HCT116 (cell line): ENCODE results near the gene XKR7. TPM values are rescaled to one million over a fixed set of nuclear protein-coding genes. Genes with fewer than 3 reads are reported as not detected.

Experiments
- ATAC-seq: fragments of 200-7000 bp; cut with Tn5 transposase; 2 replicates; pipeline ENCODE4 v1.9.1; 2020; ENCODE audit warnings: mild to moderate bottlenecking, moderate library complexity
- BruUV-seq: library from RNA; stranded (reverse); fragments of 400-500 nt; replicated peaks from 2 replicates; lab custom pipeline; 2021; lab: Mats Ljungman, UMichigan
- CTCF ChIA-PET: fragments of 300-600 bp; sonication (Branson Sonifier 250); formaldehyde crosslinking; loops from one replicate; lab custom pipeline; 2021; ENCODE audit warnings: antibody characterized with exemption; lab: Charles Lee
- POLR2A ChIA-PET: fragments of 300-600, 350-600 bp; sonication (Branson Sonifier 250); formaldehyde crosslinking; loops from one replicate; lab custom pipeline; 2021; ENCODE audit warnings: antibody characterized with exemption; lab: Charles Lee
- RAD21 ChIA-PET, 2 experiments: fragments of 300-600 bp; sonication (Branson Sonifier 250); formaldehyde crosslinking; loops; one replicate each; lab custom pipeline; 2023; ENCODE audit warnings: low total read pairs in 2 of 2; ENCODE audit not compliant: uncharacterized antibody in 2 of 2, unreplicated experiment in 2 of 2, low non-redundant PET in 1 of 2; lab: Charles Lee
- DNase-seq: peaks from one replicate; pipeline ENCODE4 v3.0.0-alpha.2; 2010; ENCODE audit warnings: low read depth, low spot score
- H2AFZ ChIP-seq: fragments of 200-600 bp; shearing (Covaris generic), sonication (generic); 2 replicates; pipeline ENCODE4 v1.6.1; 2017; ENCODE audit warnings: low read depth, mixed run types, mixed read lengths, antibody characterized with exemption, low read length; ENCODE audit not compliant: poor library complexity, severe bottlenecking
- H3K27ac ChIP-seq: 2 replicates; pipeline ENCODE4 v1.5.1; 2012; ENCODE audit warnings: low read depth, low read length
- H3K27me3 ChIP-seq: fragments of 200-600 bp; sonication (generic); 2 replicates; pipeline ENCODE4 v1.6.1; 2016; ENCODE audit warnings: mixed run types, low read length, mixed read lengths; ENCODE audit not compliant: insufficient read depth
- H3K36me3 ChIP-seq, 2 experiments: fragments of 200-500 bp in 1 of 2; fragments of 200-600 bp in 1 of 2; sonication (Bioruptor generic) in 1 of 2; sonication (generic) in 1 of 2; 2 replicates each; pipeline versions ENCODE4 v1.5.1 to v1.6.1; 2014 to 2016; ENCODE audit warnings: low read length in 2 of 2, inconsistent platforms in 1 of 2, mixed read lengths in 1 of 2, mixed run types in 1 of 2; ENCODE audit not compliant: insufficient read depth in 2 of 2, control insufficient read depth in 1 of 2
- H3K4me1 ChIP-seq, 2 experiments: fragments of 200-600 bp in 1 of 2; sonication (generic) in 1 of 2; 2 replicates each; pipeline versions ENCODE4 v1.5.1 to v1.6.1; 2012 to 2017; ENCODE audit warnings: low read length in 2 of 2, inconsistent platforms in 1 of 2, mild to moderate bottlenecking in 1 of 2, mixed read lengths in 1 of 2, mixed run types in 1 of 2, moderate library complexity in 1 of 2; ENCODE audit not compliant: insufficient read depth in 2 of 2, control insufficient read depth in 1 of 2
- H3K4me2 ChIP-seq: fragments of 200-600 bp; sonication (generic); 2 replicates; pipeline ENCODE4 v1.6.1; 2017; ENCODE audit warnings: mixed run types, low read length, mixed read lengths
- H3K4me3 ChIP-seq, 2 experiments: fragments of 200-600 bp in 1 of 2; sonication (generic) in 1 of 2; replicated peaks in 1 of 2; 2 replicates each; pipeline ENCODE4 v1.5.1; 2011 to 2016; ENCODE audit warnings: low read length in 2 of 2, control low read depth in 1 of 2, low read depth in 1 of 2, mild to moderate bottlenecking in 1 of 2, mixed read lengths in 1 of 2, mixed run types in 1 of 2
- H3K79me2 ChIP-seq: fragments of 200-600 bp; sonication (generic); 2 replicates; pipeline ENCODE4 v1.6.1; 2017; ENCODE audit warnings: mild to moderate bottlenecking, mixed run types, low read length, moderate library complexity, mixed read lengths; ENCODE audit not compliant: insufficient read depth
- H3K9ac ChIP-seq: fragments of 200-600 bp; sonication (generic); 2 replicates; pipeline ENCODE4 v1.6.1; 2016; ENCODE audit warnings: low read length, mixed read lengths
- H3K9me2 ChIP-seq: fragments of 200-600 bp; sonication (generic), shearing (Covaris generic); 2 replicates; pipeline ENCODE4 v1.6.1; 2017; ENCODE audit warnings: mixed run types, mild to moderate bottlenecking, moderate library complexity; ENCODE audit not compliant: insufficient read depth
- H3K9me3 ChIP-seq, 2 experiments: fragments of 200-500 bp in 1 of 2; fragments of 200-600 bp in 1 of 2; sonication (Bioruptor generic) in 1 of 2; sonication (generic) in 1 of 2; 2 replicates each; pipeline ENCODE4 v1.6.1; 2014 to 2017; ENCODE audit warnings: low read length in 2 of 2, mixed read lengths in 2 of 2, inconsistent platforms in 1 of 2, low read depth in 1 of 2, mild to moderate bottlenecking in 1 of 2, mixed run types in 1 of 2, moderate library complexity in 1 of 2; ENCODE audit not compliant: control insufficient read depth in 1 of 2, insufficient read depth in 1 of 2
- H4K20me1 ChIP-seq: fragments of 200-600 bp; sonication (generic), shearing (Covaris generic); 2 replicates; pipeline ENCODE4 v1.6.1; 2017; ENCODE audit warnings: mixed run types, mild to moderate bottlenecking, moderate library complexity; ENCODE audit not compliant: insufficient read depth
- CBX3 ChIP-seq: IDR thresholded peaks from 2 replicates; pipeline ENCODE4 v1.6.1; 2012; ENCODE audit warnings: low read depth
- CTCF ChIP-seq, 3 experiments: fragments of 200-600 bp in 1 of 3; sonication (generic) in 1 of 3; IDR thresholded peaks in 2 of 3; conservative IDR thresholded peaks in 1 of 3; 2 replicates each; pipeline ENCODE4 v1.5.1; 2012 to 2017; ENCODE audit warnings: low read depth in 2 of 3, low read length in 2 of 3, antibody characterized with exemption in 1 of 3, borderline replicate concordance in 1 of 3, control low read depth in 1 of 3, mild to moderate bottlenecking in 1 of 3, mixed read lengths in 1 of 3, mixed run types in 1 of 3, moderate library complexity in 1 of 3; ENCODE audit not compliant: insufficient read depth in 1 of 3
- EGR1 ChIP-seq: IDR thresholded peaks from 2 replicates; pipeline ENCODE4 v1.6.1; 2012; ENCODE audit warnings: low read depth
- EZH2 ChIP-seq: fragments of 200-600 bp; sonication (generic); IDR thresholded peaks from 2 replicates; pipeline ENCODE4 v1.6.1; 2017; ENCODE audit warnings: antibody characterized with exemption, mixed run types
- EZH2phosphoT487 ChIP-seq: fragments of 200-600 bp; IDR thresholded peaks from 2 replicates; pipeline ENCODE4 v1.6.1; 2018; ENCODE audit warnings: antibody characterized with exemption, borderline replicate concordance
- JUND ChIP-seq: IDR thresholded peaks from 2 replicates; pipeline ENCODE4 v1.6.1; 2012
- MAX ChIP-seq: IDR thresholded peaks from 2 replicates; pipeline ENCODE4 v1.6.1; 2012
- POLR2A ChIP-seq: IDR thresholded peaks from 2 replicates; pipeline ENCODE4 v1.7.0; 2011; ENCODE audit warnings: borderline replicate concordance; ENCODE audit not compliant: insufficient read depth, insufficient read length; ENCODE audit errors: extremely low read depth
- REST ChIP-seq: IDR thresholded peaks from 2 replicates; pipeline ENCODE4 v1.6.1; 2012; ENCODE audit warnings: low read depth
- SRF ChIP-seq: IDR thresholded peaks from 2 replicates; pipeline ENCODE4 v1.6.1; 2012; ENCODE audit warnings: low read depth
- ZBTB33 ChIP-seq: IDR thresholded peaks from 2 replicates; pipeline ENCODE4 v1.6.1; 2011; ENCODE audit warnings: mild to moderate bottlenecking, low read length, moderate library complexity; ENCODE audit not compliant: insufficient replicate concordance; ENCODE audit errors: extremely low read depth
- intact Hi-C: fragments of 100-400 bp; cut with micrococcal nuclease; formaldehyde crosslinking; loops from 2 replicates; pipeline ENCODE4 v1.10.0; 2022
- total RNA-seq: library from RNA; stranded (reverse); gene quantifications from one replicate; pipeline ENCODE4 v1.2.1, GENCODE V29; 2021; ENCODE audit not compliant: unreplicated experiment

The XKR7 gene
- total RNA-seq, 1 experiment from 2014 or later = not detected

- ChIA-PET POLR2A (no interaction called here), RAD21 (no interaction called here), CTCF (interaction anchor here (1.9 kb wide), 1 partner anchor 12 kb away, joined by 7 read pairs; no protein-coding TSS in a partner anchor)
- DNase-seq = no peak
- peaks cover 10% of the 10 kb centered on the region for H3K27me3 ChIP-seq
- peaks cover 9 to 24% of the 10 kb centered on the region in 2 experiments for H3K4me1 ChIP-seq
- TSS peak; percentile 32 for BruUV-seq
- no peaks in the 10 kb centered on the region for H3K9me2 ChIP-seq
- H3K9ac ChIP-seq = no peak overlapping the region
- H3K4me3 ChIP-seq = peak overlapping the region; percentile 29 to 58
- no peaks in the 10 kb centered on the region for H3K9me3 ChIP-seq
- no peak overlapping the region for H3K27ac ChIP-seq
- no peak for ATAC-seq
- H3K79me2 ChIP-seq = no peaks in the 10 kb centered on the region
- intact Hi-C loops = loop anchor here (5.0 kb wide), 1 partner anchor 462 kb away; no protein-coding TSS in a partner anchor
- TF ChIP-seq CBX3 = no peak
- no peak for TF ChIP-seq SRF
- no peak for TF ChIP-seq ZBTB33
- no peak for TF ChIP-seq CTCF (IDR thresholded peaks at IDR 0.05 in 2 of 3, conservative IDR thresholded peaks at IDR 0.05 in 1 of 3; ENCODE audit: borderline replicate concordance in 1 of 3, insufficient read depth in 1 of 3, low read depth in 2 of 3, low read length in 2 of 3)
- no peak for TF ChIP-seq JUND
- TF ChIP-seq EZH2 = no peak
- no peak for TF ChIP-seq POLR2A
- TF ChIP-seq MAX = no peak
- TF ChIP-seq EZH2phosphoT487 = no peak
- TF ChIP-seq REST = no peak
- TF ChIP-seq EGR1 = no peak
- H4K20me1 ChIP-seq = no peaks in the 10 kb centered on the region
- no peaks in the 10 kb centered on the region for H3K36me3 ChIP-seq
- H2AFZ ChIP-seq = peak overlapping the region; percentile 50
- H3K4me2 ChIP-seq = peak overlapping the region; percentile 89
Observed at GRCh38 chr20:32019563-32020463, 51.9 kb downstream of the XKR7 start.
